HG02623 (cell line): Measurements from ENCODE around the gene EIF5.

Source experiments
- ATAC-seq: cut with Tn5 transposase; IDR thresholded peaks from one replicate; pipeline ENCODE4 v1.9.1; 2021; ENCODE audit warnings: moderate library complexity; ENCODE audit not compliant: unreplicated experiment

Gene EIF5

GRCh38 chr14:103361867-103362266 lies 27.8 kb downstream of the EIF5 start:
- ATAC-seq = no peak

GRCh38 chr14:103362780-103363179 lies 28.7 kb downstream of the EIF5 start:
- ATAC-seq = no peak

- ATAC-seq = no peak
These were observed 32.7 kb downstream of the EIF5 start for GRCh38 chr14:103366741-103367140.

- ATAC-seq = no peak
These were observed 34.0 kb downstream of the EIF5 start for GRCh38 chr14:103367995-103368394.

GRCh38 chr14:103370087-103370486 lies 36.0 kb downstream of the EIF5 start:
- ATAC-seq = no peak

- ATAC-seq = no peak
These were observed 38.0 kb downstream of the EIF5 start for GRCh38 chr14:103372017-103372416.

GRCh38 chr14:103372552-103373304 lies 38.7 kb downstream of the EIF5 start:
- no peak for ATAC-seq

GRCh38 chr14:103374121-103374520 lies 40.1 kb downstream of the EIF5 start:
- ATAC-seq = no peak

- no peak for ATAC-seq
These were observed 43.5 kb downstream of the EIF5 start for GRCh38 chr14:103377522-103378037.

- ATAC-seq = no peak
These were observed 44.2 kb downstream of the EIF5 start for GRCh38 chr14:103378038-103378854.

GRCh38 chr14:103380719-103381377 lies 46.8 kb downstream of the EIF5 start:
- ATAC-seq = no peak

- ATAC-seq = no peak
These were observed 48.3 kb downstream of the EIF5 start for GRCh38 chr14:103382376-103382775.

- ATAC-seq = peak; percentile 4
These were observed 50.6 kb downstream of the EIF5 start for GRCh38 chr14:103384450-103385151.

GRCh38 chr14:103385152-103385928 lies 51.3 kb downstream of the EIF5 start, which contains the start of gene MARK3:
Gene MARK3, plus strand, starts transcription at chr14:103385415. Its CDS starts 615 bp downstream, at chr14:103386030.
- peak; percentile 91 for ATAC-seq

GRCh38 chr14:103385929-103386712 lies 52.1 kb downstream of the EIF5 start:
- no peak for ATAC-seq

- ATAC-seq = no peak
These were observed 52.8 kb downstream of the EIF5 start for GRCh38 chr14:103386713-103387329.

GRCh38 chr14:103388664-103389063 lies 54.6 kb downstream of the EIF5 start:
- ATAC-seq = no peak

GRCh38 chr14:103390605-103391004 lies 56.6 kb downstream of the EIF5 start:
- no peak for ATAC-seq

- no peak for ATAC-seq
These were observed 57.0 kb downstream of the EIF5 start for GRCh38 chr14:103391048-103391447.
